WTC11 (cell line): ENCODE results near the gene ATP12A. TPM values are rescaled to one million over a fixed set of nuclear protein-coding genes. Genes with fewer than 3 reads are reported as not detected.

Experiments used
- ATAC-seq: fragments of 200-7000 bp; cut with Tn5 transposase; 2 replicates; pipeline ENCODE4 v1.10.0; 2021; ENCODE audit warnings: mild to moderate bottlenecking, moderate library complexity
- CTCF ChIA-PET: fragments of 300-600 bp; sonication (Branson Sonifier 250); formaldehyde crosslinking; loops from one replicate; lab custom pipeline; 2021; ENCODE audit warnings: antibody characterized with exemption; lab: Charles Lee
- POLR2A ChIA-PET: fragments of 350-600 bp; sonication (Branson Sonifier 250); formaldehyde crosslinking; loops from one replicate; lab custom pipeline; 2021; ENCODE audit warnings: antibody characterized with exemption; lab: Charles Lee
- DNase-seq: peaks from one replicate; pipeline ENCODE4 v3.0.0; 2021; ENCODE audit warnings: low spot score
- H3K27ac Mint-ChIP-seq: 2 replicates; pipeline ENCODE4 v1.8.0; 2021; ENCODE audit warnings: mixed read lengths
- H3K27me3 Mint-ChIP-seq: 2 replicates; pipeline ENCODE4 v1.8.0; 2021; ENCODE audit warnings: low read depth, mild to moderate bottlenecking, moderate library complexity, mixed read lengths
- H3K36me3 Mint-ChIP-seq: 2 replicates; pipeline ENCODE4 v1.8.0; 2021; ENCODE audit warnings: mixed read lengths
- H3K4me1 Mint-ChIP-seq: 2 replicates; pipeline ENCODE4 v1.8.0; 2022; ENCODE audit warnings: mixed read lengths
- H3K4me3 Mint-ChIP-seq: 2 replicates; pipeline ENCODE4 v1.8.0; 2021; ENCODE audit warnings: mild to moderate bottlenecking, moderate library complexity, mixed read lengths
- H3K9me3 Mint-ChIP-seq: 2 replicates; pipeline ENCODE4 v1.8.0; 2021; ENCODE audit warnings: mixed read lengths
- CDX4 ChIP-seq: fragments of 250-450 bp; sonication (Bioruptor Pico); IDR thresholded peaks from 2 replicates; pipeline ENCODE4 v1.9.0; 2021; ENCODE audit warnings: moderate library complexity, mild to moderate bottlenecking, inconsistent platforms, borderline replicate concordance
- CREM ChIP-seq: sonication (generic); formaldehyde crosslinking; IDR thresholded peaks from 2 replicates; pipeline ENCODE4 v1.8.1; 2022; ENCODE audit warnings: mild to moderate bottlenecking, missing genetic modification reagents, moderate library complexity
- CTCF ChIP-seq: fragments of 200-600 bp; IDR thresholded peaks from 2 replicates; pipeline ENCODE4 v1.8.0; 2022; ENCODE audit warnings: antibody characterized with exemption
- ELF4 ChIP-seq: sonication (generic); formaldehyde crosslinking; IDR thresholded peaks from 2 replicates; pipeline ENCODE4 v1.8.1; 2022; ENCODE audit warnings: low read depth, mild to moderate bottlenecking, moderate library complexity, missing genetic modification reagents
- FOXJ3 ChIP-seq: sonication (generic); formaldehyde crosslinking; IDR thresholded peaks from 2 replicates; pipeline ENCODE4 v1.9.0; 2021; ENCODE audit warnings: missing genetic modification reagents, mild to moderate bottlenecking, borderline replicate concordance
- FOXK1 ChIP-seq: sonication (generic); formaldehyde crosslinking; IDR thresholded peaks from 2 replicates; pipeline ENCODE4 v1.8.0; 2022; ENCODE audit warnings: mild to moderate bottlenecking, moderate library complexity, missing genetic modification reagents
- IRF2 ChIP-seq: sonication (generic); formaldehyde crosslinking; IDR thresholded peaks from 2 replicates; pipeline ENCODE4 v1.8.0; 2022; ENCODE audit warnings: low read depth, missing genetic modification reagents, borderline replicate concordance
- JAZF1 ChIP-seq: fragments of 250-450 bp; sonication (Bioruptor Pico); IDR thresholded peaks from 2 replicates; pipeline ENCODE4 v1.9.0; 2021; ENCODE audit warnings: moderate library complexity, mild to moderate bottlenecking, inconsistent platforms
- RELA ChIP-seq: sonication (generic); formaldehyde crosslinking; IDR thresholded peaks from 2 replicates; pipeline ENCODE4 v1.8.1; 2022; ENCODE audit warnings: missing genetic modification reagents, mild to moderate bottlenecking, borderline replicate concordance
- RORB ChIP-seq: fragments of 250-450 bp; sonication (Bioruptor Pico); IDR thresholded peaks from 2 replicates; pipeline ENCODE4 v1.9.0; 2021; ENCODE audit warnings: mild to moderate bottlenecking
- SMAD3 ChIP-seq: sonication (generic); formaldehyde crosslinking; IDR thresholded peaks from 2 replicates; pipeline ENCODE4 v1.8.0; 2022; ENCODE audit warnings: missing genetic modification reagents, mild to moderate bottlenecking, borderline replicate concordance
- SMAD4 ChIP-seq: sonication (generic); formaldehyde crosslinking; IDR thresholded peaks from 2 replicates; pipeline ENCODE4 v1.8.0; 2022; ENCODE audit warnings: mild to moderate bottlenecking, missing genetic modification reagents
- TEAD1 ChIP-seq: sonication (generic); formaldehyde crosslinking; IDR thresholded peaks from 2 replicates; pipeline ENCODE4 v1.8.0; 2022; ENCODE audit warnings: mild to moderate bottlenecking, missing genetic modification reagents
- ZNF121 ChIP-seq: sonication (generic); formaldehyde crosslinking; IDR thresholded peaks from 2 replicates; pipeline ENCODE4 v1.8.0; 2023; ENCODE audit warnings: missing genetic modification reagents
- ZNF138 ChIP-seq: sonication (generic); formaldehyde crosslinking; conservative IDR thresholded peaks from 2 replicates; pipeline ENCODE4 v1.8.1; 2022; ENCODE audit warnings: mild to moderate bottlenecking, moderate library complexity, missing genetic modification reagents
- ZNF232 ChIP-seq: sonication (generic); formaldehyde crosslinking; IDR thresholded peaks from 2 replicates; pipeline ENCODE4 v1.8.0; 2022; ENCODE audit warnings: mild to moderate bottlenecking, missing genetic modification reagents
- total RNA-seq: library from RNA; stranded (reverse); gene quantifications from 3 replicates; pipeline ENCODE4 v1.2.3, GENCODE V29; 2021
- TF ChIP-seq, protein P1 (sequence below): sonication (generic); formaldehyde crosslinking; IDR thresholded peaks from 2 replicates; pipeline ENCODE4 v1.8.0; 2022; ENCODE audit warnings: mild to moderate bottlenecking, missing genetic modification reagents
- TF ChIP-seq, protein P2 (sequence below): sonication (generic); formaldehyde crosslinking; IDR thresholded peaks from 2 replicates; pipeline ENCODE4 v1.8.1; 2023; ENCODE audit warnings: mild to moderate bottlenecking, missing genetic modification reagents, borderline replicate concordance
- TF ChIP-seq, protein P3 (sequence below): sonication (generic); formaldehyde crosslinking; IDR thresholded peaks from 2 replicates; pipeline ENCODE4 v1.8.0; 2023; ENCODE audit warnings: mild to moderate bottlenecking, missing genetic modification reagents
- TF ChIP-seq, protein P4 (sequence below): sonication (generic); formaldehyde crosslinking; IDR thresholded peaks from 2 replicates; pipeline ENCODE4 v1.8.1; 2023; ENCODE audit warnings: mild to moderate bottlenecking, missing genetic modification reagents

ATP12A gene
- total RNA-seq, 1 experiment from 2014 or later = 1.4 TPM

DNA sequence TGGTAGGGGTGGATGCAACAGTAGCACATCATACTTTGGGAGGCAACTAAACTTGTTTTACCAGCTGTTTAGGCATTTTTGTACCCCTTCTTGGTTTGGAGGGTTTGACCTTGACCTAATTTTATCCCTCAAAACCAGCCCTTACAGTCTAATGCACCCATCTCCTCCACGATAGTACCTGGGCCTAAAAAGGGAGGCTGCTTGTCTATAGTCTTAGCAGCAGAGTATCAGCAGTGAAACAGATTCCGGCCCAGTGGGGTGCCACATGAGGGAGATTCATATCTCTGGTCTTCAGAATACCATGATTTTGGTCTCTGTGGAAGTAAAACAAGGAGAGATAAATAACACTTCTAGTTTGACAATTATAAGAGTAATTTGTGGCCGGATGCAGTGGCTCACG is 39.5 kb upstream of the ATP12A start (continued):
- TF ChIP-seq, protein P1, sequence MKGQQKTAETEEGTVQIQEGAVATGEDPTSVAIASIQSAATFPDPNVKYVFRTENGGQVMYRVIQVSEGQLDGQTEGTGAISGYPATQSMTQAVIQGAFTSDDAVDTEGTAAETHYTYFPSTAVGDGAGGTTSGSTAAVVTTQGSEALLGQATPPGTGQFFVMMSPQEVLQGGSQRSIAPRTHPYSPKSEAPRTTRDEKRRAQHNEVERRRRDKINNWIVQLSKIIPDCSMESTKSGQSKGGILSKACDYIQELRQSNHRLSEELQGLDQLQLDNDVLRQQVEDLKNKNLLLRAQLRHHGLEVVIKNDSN (CRISPR knock-in tag) = no peak
- TF ChIP-seq FOXJ3 (CRISPR knock-in tag) (no peak), RELA (CRISPR knock-in tag) (no peak), SMAD4 (no peak), CREM (CRISPR knock-in tag) (no peak)
- TF ChIP-seq, protein P2, sequence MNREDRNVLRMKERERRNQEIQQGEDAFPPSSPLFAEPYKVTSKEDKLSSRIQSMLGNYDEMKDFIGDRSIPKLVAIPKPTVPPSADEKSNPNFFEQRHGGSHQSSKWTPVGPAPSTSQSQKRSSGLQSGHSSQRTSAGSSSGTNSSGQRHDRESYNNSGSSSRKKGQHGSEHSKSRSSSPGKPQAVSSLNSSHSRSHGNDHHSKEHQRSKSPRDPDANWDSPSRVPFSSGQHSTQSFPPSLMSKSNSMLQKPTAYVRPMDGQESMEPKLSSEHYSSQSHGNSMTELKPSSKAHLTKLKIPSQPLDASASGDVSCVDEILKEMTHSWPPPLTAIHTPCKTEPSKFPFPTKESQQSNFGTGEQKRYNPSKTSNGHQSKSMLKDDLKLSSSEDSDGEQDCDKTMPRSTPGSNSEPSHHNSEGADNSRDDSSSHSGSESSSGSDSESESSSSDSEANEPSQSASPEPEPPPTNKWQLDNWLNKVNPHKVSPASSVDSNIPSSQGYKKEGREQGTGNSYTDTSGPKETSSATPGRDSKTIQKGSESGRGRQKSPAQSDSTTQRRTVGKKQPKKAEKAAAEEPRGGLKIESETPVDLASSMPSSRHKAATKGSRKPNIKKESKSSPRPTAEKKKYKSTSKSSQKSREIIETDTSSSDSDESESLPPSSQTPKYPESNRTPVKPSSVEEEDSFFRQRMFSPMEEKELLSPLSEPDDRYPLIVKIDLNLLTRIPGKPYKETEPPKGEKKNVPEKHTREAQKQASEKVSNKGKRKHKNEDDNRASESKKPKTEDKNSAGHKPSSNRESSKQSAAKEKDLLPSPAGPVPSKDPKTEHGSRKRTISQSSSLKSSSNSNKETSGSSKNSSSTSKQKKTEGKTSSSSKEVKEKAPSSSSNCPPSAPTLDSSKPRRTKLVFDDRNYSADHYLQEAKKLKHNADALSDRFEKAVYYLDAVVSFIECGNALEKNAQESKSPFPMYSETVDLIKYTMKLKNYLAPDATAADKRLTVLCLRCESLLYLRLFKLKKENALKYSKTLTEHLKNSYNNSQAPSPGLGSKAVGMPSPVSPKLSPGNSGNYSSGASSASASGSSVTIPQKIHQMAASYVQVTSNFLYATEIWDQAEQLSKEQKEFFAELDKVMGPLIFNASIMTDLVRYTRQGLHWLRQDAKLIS (CRISPR knock-in tag) = no peak

- TF ChIP-seq ZNF138 (CRISPR knock-in tag) = no peak
- TF ChIP-seq, all 79 proteins: peak for 0
- Mint-ChIP-seq H3K4me1 (no peaks in the 10 kb centered on the region), H3K27ac (no peak overlapping the region), H3K4me3 (no peak overlapping the region), H3K36me3 (no peaks in the 10 kb centered on the region), H3K9me3 (no peaks in the 10 kb centered on the region), H3K27me3 (no peaks in the 10 kb centered on the region)
- ChIA-PET POLR2A (no interaction called here), CTCF (interaction anchor here (0.6 to 1.4 kb wide), 3 partner anchors 14 to 75 kb away, joined by 3 to 5 read pairs (median 3); no protein-coding TSS in a partner anchor)
- DNase-seq (no peak), ATAC-seq (no peak)
Observed at GRCh38 chr13:24642219-24642618, 38.0 kb upstream of the ATP12A start.

GRCh38 chr13:24644036-24644435 is 36.2 kb upstream of the ATP12A start:
- H3K4me3 Mint-ChIP-seq = no peak overlapping the region
- no peaks in the 10 kb centered on the region for H3K27me3 Mint-ChIP-seq
- POLR2A ChIA-PET = no interaction called here
- peaks cover 2% of the 10 kb centered on the region; the same call in 1 of the 2 replicates for H3K9me3 Mint-ChIP-seq
- H3K4me1 Mint-ChIP-seq = peaks cover 2% of the 10 kb centered on the region
- H3K36me3 Mint-ChIP-seq = no peaks in the 10 kb centered on the region
- CTCF ChIA-PET = no interaction called here
- ATAC-seq = no peak
- DNase-seq = no peak
- no peak overlapping the region for H3K27ac Mint-ChIP-seq
- no peak for TF ChIP-seq IRF2 (CRISPR knock-in tag)
- no peak for TF ChIP-seq SMAD3
- no peak for TF ChIP-seq CDX4 (CRISPR knock-in tag)
- TF ChIP-seq CTCF = no peak
- TF ChIP-seq JAZF1 (CRISPR knock-in tag) = no peak
- TF ChIP-seq, protein P3, sequence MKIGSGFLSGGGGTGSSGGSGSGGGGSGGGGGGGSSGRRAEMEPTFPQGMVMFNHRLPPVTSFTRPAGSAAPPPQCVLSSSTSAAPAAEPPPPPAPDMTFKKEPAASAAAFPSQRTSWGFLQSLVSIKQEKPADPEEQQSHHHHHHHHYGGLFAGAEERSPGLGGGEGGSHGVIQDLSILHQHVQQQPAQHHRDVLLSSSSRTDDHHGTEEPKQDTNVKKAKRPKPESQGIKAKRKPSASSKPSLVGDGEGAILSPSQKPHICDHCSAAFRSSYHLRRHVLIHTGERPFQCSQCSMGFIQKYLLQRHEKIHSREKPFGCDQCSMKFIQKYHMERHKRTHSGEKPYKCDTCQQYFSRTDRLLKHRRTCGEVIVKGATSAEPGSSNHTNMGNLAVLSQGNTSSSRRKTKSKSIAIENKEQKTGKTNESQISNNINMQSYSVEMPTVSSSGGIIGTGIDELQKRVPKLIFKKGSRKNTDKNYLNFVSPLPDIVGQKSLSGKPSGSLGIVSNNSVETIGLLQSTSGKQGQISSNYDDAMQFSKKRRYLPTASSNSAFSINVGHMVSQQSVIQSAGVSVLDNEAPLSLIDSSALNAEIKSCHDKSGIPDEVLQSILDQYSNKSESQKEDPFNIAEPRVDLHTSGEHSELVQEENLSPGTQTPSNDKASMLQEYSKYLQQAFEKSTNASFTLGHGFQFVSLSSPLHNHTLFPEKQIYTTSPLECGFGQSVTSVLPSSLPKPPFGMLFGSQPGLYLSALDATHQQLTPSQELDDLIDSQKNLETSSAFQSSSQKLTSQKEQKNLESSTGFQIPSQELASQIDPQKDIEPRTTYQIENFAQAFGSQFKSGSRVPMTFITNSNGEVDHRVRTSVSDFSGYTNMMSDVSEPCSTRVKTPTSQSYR (CRISPR knock-in tag) = no peak
- TF ChIP-seq RORB = no peak
- no peak for TF ChIP-seq FOXK1 (CRISPR knock-in tag)
- no peak for TF ChIP-seq ZNF121
- TF ChIP-seq, protein P4, sequence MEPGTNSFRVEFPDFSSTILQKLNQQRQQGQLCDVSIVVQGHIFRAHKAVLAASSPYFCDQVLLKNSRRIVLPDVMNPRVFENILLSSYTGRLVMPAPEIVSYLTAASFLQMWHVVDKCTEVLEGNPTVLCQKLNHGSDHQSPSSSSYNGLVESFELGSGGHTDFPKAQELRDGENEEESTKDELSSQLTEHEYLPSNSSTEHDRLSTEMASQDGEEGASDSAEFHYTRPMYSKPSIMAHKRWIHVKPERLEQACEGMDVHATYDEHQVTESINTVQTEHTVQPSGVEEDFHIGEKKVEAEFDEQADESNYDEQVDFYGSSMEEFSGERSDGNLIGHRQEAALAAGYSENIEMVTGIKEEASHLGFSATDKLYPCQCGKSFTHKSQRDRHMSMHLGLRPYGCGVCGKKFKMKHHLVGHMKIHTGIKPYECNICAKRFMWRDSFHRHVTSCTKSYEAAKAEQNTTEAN (CRISPR knock-in tag) = no peak
- no peak for TF ChIP-seq ELF4
- no peak for TF ChIP-seq ZNF232
- TF ChIP-seq SMAD4 = no peak
- no peak for TF ChIP-seq TEAD1 (CRISPR knock-in tag)
